ENCODE data around the gene CRHR2.

Gene CRHR2

DNA sequence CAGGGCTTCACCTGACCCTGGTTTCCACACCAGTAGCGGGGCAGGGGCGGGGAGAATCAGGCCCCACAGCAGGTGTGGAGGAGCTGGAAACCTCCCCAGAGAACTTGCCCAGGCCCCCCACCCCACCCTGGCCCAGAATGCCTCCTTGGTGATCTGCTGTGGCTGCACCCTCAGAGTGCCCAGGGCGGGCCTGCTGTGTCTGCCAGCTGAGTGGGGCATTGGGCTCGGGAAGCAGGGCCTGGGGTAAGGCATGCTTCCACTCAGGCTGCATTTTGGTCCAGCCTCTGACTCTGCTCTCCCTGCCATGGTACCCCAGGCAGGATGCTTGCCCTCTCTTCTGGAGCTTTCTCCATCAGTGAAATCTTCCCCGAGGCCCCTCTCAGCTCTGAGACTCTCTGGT lies 1.1 kb upstream of the CRHR2 start:
- TF ChIP-seq, protein P1, sequence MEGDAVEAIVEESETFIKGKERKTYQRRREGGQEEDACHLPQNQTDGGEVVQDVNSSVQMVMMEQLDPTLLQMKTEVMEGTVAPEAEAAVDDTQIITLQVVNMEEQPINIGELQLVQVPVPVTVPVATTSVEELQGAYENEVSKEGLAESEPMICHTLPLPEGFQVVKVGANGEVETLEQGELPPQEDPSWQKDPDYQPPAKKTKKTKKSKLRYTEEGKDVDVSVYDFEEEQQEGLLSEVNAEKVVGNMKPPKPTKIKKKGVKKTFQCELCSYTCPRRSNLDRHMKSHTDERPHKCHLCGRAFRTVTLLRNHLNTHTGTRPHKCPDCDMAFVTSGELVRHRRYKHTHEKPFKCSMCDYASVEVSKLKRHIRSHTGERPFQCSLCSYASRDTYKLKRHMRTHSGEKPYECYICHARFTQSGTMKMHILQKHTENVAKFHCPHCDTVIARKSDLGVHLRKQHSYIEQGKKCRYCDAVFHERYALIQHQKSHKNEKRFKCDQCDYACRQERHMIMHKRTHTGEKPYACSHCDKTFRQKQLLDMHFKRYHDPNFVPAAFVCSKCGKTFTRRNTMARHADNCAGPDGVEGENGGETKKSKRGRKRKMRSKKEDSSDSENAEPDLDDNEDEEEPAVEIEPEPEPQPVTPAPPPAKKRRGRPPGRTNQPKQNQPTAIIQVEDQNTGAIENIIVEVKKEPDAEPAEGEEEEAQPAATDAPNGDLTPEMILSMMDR (IDR thresholded peaks at IDR 0.05): no peak
- no peak for DNase-seq (ENCODE audit: low spot score)
- no peak overlapping the region for H3K27ac ChIP-seq
- no peak overlapping the region for H3K4me3 ChIP-seq

DNA sequence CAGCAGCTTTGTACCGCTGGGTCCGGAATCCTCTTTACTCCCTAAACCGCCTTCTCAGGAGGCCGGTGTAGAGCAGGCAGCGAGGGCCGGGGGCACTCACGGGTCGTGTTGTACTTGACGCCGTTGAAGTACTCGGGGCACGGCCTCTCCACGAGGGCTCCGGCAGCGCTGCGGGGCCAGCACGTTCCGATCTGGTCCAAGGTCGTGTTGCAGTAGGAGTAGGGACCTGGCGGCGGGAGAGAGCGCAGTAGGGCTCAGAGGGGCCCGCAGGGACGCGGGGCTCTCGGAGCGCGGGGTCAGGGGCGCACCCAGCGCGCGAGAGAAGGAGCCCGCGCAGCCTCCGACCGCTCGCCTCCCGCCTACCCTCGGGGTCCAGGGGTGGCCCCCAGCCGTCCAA lies 443 bp downstream of the CRHR2 start:
- TF ChIP-seq, protein P1 (IDR thresholded peaks at IDR 0.05): no peak
- peak overlapping the region; percentile 73 for H3K4me3 ChIP-seq
- no peak for DNase-seq (ENCODE audit: low spot score)
- no peak overlapping the region for H3K27ac ChIP-seq

DNA sequence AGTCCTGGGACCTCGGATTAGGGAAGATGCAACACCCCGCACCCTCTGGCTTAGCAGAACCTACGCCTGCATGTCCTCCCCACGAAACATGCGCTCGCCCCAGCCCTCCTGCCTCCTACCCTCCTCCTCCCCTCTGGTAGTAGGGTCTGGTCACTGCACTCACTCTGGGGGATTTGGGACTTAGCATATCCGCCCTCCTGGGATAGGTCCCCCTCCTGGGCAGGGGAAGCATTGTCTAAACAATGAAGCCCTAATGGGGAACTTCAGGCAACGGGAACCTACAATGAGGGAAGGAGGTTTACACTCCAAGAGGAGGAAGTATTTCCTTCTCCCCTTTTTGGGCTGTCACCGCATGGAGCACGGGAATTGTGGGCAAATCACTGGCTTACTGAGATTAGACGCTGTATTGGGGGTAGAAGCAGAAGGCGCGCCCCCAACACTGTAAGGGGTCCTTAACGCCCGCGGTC lies 892 bp downstream of the CRHR2 start:
- no peak overlapping the region for H3K27ac ChIP-seq
- DNase-seq (ENCODE audit: low spot score): no peak
- peak overlapping the region; percentile 73 for H3K4me3 ChIP-seq
- TF ChIP-seq, protein P1 (IDR thresholded peaks at IDR 0.05): no peak

DNA sequence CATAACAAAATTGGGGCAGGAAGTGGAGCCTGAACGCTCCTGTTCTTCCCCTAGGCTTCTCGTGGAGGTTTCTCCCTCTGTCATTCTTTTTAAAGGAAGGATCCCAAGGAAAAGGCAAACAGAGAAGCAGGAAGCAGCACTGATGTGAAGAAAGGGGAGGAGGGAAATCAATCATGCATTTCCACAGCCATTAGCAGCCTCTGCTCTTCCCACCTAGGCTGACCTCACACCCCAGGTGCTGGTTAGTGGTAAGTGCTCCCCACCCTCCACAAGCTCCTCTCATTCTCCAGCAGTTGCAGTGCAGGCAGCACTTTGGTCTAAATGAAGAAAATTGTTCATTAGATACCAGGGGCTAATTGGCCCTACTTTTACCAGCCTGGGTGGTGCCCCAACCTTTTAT lies 2.6 kb downstream of the CRHR2 start:
- Histone ChIP-seq H3K4me3 (no peak overlapping the region), H3K27ac (no peak overlapping the region)
- TF ChIP-seq, protein P1 (IDR thresholded peaks at IDR 0.05): no peak
- DNase-seq (ENCODE audit: low spot score): no peak

DNA sequence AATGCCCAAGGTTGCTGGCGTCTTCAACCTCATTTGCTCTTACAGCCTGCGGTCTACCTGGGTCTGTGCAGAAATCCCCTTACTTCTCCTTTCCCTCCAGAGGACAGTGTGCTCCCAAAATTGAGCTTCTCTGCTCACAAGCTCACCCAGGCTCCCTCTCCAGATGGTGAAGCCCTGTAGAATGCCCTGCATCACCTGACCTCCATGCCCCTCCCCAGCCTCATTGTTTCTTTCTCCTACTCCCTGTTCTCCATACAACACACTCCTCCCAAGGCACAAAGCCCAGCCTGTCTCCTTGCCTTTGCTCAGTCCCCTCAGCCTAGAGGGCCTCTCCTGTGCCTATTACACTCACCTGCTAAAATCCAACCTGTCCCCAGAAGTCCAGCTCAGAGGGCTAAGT lies 3.5 kb downstream of the CRHR2 start:
- no peak for DNase-seq (ENCODE audit: low spot score)
- TF ChIP-seq, protein P1 (IDR thresholded peaks at IDR 0.05): no peak
- Histone ChIP-seq H3K27ac (no peak overlapping the region), H3K4me3 (no peak overlapping the region)

DNA sequence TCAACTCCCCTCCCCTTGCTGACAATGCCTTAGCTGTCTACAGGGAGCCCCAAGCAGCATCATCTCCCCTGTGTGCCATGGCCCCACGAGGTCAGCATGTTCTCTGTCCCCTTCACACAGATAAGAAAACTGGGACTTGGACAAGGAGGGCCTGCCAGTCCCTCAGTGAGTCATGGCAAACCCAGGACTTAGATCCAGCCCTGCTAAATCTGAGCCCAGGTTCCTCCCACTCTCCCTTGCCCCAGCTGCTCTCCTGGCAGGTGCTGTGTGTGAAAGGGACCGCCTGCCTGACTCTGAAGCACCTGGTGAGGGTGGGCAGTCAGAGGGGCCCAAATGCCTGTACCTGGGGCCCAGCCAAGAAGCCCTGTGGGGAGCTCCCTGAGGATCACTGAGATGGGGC lies 7.4 kb downstream of the CRHR2 start:
- Histone ChIP-seq H3K4me3 (no peak overlapping the region), H3K27ac (no peak overlapping the region)
- no peak for DNase-seq (ENCODE audit: low spot score)
- TF ChIP-seq, protein P1 (IDR thresholded peaks at IDR 0.05): no peak

DNA sequence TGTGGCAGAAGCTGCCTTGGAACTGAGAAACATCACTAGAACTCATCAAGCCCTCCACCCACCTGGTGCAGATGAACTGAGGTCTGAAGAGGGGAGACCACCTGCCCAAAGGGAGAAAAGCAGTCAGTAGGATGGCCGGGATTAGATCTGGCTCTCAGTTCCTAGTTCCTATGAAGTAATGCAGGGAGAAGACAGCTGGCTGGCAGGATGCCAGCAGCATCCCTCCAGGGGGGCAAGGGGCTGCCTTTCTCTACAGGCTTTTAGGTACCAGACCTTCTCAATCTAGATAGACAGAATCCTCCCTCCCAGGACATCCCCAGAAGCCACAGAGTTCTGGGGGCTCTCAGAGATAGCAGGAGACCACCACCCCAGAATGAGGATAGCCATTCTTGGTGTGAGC lies 7.8 kb downstream of the CRHR2 start:
- TF ChIP-seq, protein P1 (IDR thresholded peaks at IDR 0.05): no peak
- no peak for DNase-seq (ENCODE audit: low spot score)
- Histone ChIP-seq H3K4me3 (no peak overlapping the region), H3K27ac (no peak overlapping the region)

Measured in coronary artery (tissue), 2 donors.